K562 (cell line): ENCODE results near the gene FCGR2B. TPM values are rescaled to one million over a fixed set of nuclear protein-coding genes. Genes with fewer than 3 reads are reported as not detected.
"Not testable (repeated sequence)": the region's sequence is repeated elsewhere in the genome, so short reads cannot be mapped to it uniquely, and the experiment has no call there.

Experiments
- BDP1 ChIP-seq: IDR thresholded peaks from 3 replicates; pipeline ENCODE4 v1.6.1; 2011; ENCODE audit not compliant: insufficient read length, insufficient read depth
- BRD9 ChIP-seq: fragments of 450-650 bp; IDR thresholded peaks from 2 replicates; pipeline ENCODE4 v1.6.1; 2018; ENCODE audit warnings: low read depth; ENCODE audit not compliant: partially characterized antibody
- GTF2E2 ChIP-seq: fragments of 200-800 bp; sonication (Bioruptor generic); IDR thresholded peaks from 2 replicates; pipeline ENCODE4 v1.6.1; 2016; ENCODE audit warnings: missing genetic modification characterization, missing compliant biosample characterization
- NFRKB ChIP-seq: fragments of 450-650 bp; IDR thresholded peaks from 2 replicates; pipeline ENCODE4 v1.6.1; 2016; ENCODE audit warnings: low read depth
- POLR2G ChIP-seq: fragments of 200-400 bp; formaldehyde crosslinking; IDR thresholded peaks from 2 replicates; pipeline ENCODE4 v1.6.1; 2017; ENCODE audit warnings: low read depth, mild to moderate bottlenecking, antibody characterized with exemption, low read length, moderate library complexity
- TBP ChIP-seq: optimal IDR thresholded peaks from 2 replicates; pipeline ENCODE3; 2011; ENCODE audit warnings: low read depth, low read length, improper control_type of control experiment
- TRIM24 ChIP-seq, 2 experiments: fragments of 450-650 bp; IDR thresholded peaks; 2 replicates each; pipeline ENCODE4 v1.6.1; 2016
- ZNF3 ChIP-seq: fragments of 250-450 bp; sonication (Bioruptor Pico); IDR thresholded peaks from 2 replicates; pipeline ENCODE4 v1.5.0; 2021; ENCODE audit warnings: mild to moderate bottlenecking, moderate library complexity
- polyA plus RNA-seq, 8 experiments: library from polyadenylated mRNA; depleted of rRNA in 4 of 8; stranded (reverse) in 5 of 8; unstranded in 3 of 8; fragments of >200 nt; fragmentation: Nextera tagmentation in 2 of 8; fragmentation: Illumina TruSeq in 1 of 8; extraction: Ambion mirVana in 2 of 8; extraction: Trizol in 1 of 8; gene quantifications; 2 replicates each; pipeline versions ENCODE4 v1.2.1 to v1.2.3, GENCODE V29; 2011 to 2014; ENCODE audit warnings: inconsistent platforms in 1 of 8, missing spikeins in 1 of 8
- total RNA-seq, 7 experiments: library from RNA; depleted of rRNA in 6 of 7; stranded (reverse); fragments of >200 nt in 6 of 7; fragmentation: Illumina TruSeq in 2 of 7; extraction: Trizol in 2 of 7; gene quantifications; 2 replicates each; pipeline versions ENCODE4 v1.2.1 to v1.2.3, GENCODE V29; 2011 to 2021; ENCODE audit warnings: low replicate concordance in 1 of 7
- TF ChIP-seq, protein P1 (sequence below): sonication (generic); formaldehyde crosslinking; IDR thresholded peaks from 2 replicates; pipeline ENCODE4 v1.8.1; 2023; ENCODE audit warnings: mild to moderate bottlenecking, missing genetic modification reagents
- TF ChIP-seq, protein P2 (sequence below), 2 experiments: fragments of 450-650 bp in 1 of 2; sonication (generic) in 1 of 2; formaldehyde crosslinking in 1 of 2; IDR thresholded peaks; 2 replicates each; pipeline versions ENCODE4 v1.7.1 to v1.9.0; 2016 to 2022; ENCODE audit warnings: inconsistent platforms in 1 of 2, mild to moderate bottlenecking in 1 of 2, missing genetic modification reagents in 1 of 2
- TF ChIP-seq, protein P3 (sequence below): fragments of 200-800 bp; sonication (Bioruptor generic); IDR thresholded peaks from 2 replicates; pipeline ENCODE4 v1.6.1; 2017; ENCODE audit warnings: missing genetic modification characterization, missing compliant biosample characterization
- TF ChIP-seq, protein P4 (sequence below): fragments of 200-800 bp; sonication (Bioruptor generic); IDR thresholded peaks from 2 replicates; pipeline ENCODE4 v1.6.1; 2017; ENCODE audit warnings: missing genetic modification characterization, missing compliant biosample characterization

FCGR2B gene
- total and polyA plus RNA-seq, 9 of the 15 experiments (the other 6 are each of a cell fraction or from before 2014, with no cell fraction given), result 1.7 to 8.9 (median 3.9) TPM

DNA sequence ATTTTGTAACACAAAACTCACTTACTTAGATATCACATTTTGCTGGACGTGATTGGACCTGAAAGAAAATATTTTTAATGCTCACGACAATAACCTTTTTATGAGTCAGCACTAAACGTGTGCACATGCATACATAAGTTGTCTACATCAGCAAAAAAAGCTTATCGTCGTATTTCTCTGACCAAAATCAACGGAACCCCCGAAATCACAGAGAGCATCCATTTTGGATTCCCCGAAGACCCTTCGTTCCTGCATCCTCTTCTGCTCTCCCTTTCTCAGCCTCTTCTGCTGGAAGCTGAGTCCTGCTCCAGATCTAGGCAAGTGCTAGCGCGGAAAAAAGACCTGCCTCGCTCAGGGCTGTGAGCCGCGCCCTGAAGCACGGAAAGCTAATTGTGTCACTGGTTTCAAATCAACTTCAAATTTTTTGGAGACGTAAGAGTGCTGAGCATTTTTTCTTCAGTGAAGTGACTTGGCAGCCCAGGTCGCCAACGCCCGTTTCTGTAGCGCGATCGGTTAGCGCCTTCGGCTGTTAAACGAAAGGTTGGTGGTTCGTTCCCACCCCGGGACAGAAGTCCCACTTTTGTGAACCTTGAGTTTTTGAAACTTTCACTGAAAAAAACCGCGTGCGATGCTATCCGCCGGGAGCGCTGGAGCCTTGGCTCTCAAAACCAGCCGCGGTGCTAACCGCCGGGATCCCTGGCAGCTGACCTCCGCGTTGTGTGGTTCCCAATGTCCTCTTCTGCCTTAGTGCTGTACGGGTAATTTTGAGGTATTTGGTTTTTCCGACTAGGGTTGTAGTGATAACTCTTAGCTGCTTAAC is 41.6 kb upstream of the FCGR2B start (continued):
- TF ChIP-seq BDP1 (peak; percentile 66), TBP (peak; percentile 98), POLR2G (peak; percentile 73), BRD9 (peak; percentile 87), ZNF3 (0 out of 2 replicates have a peak, but pooled peaks have one; percentile 37), GTF2E2 (tag) (peak; percentile 71; the same call in 1 of the 2 replicates), NFRKB (peak; percentile 88; the same call in 1 of the 2 replicates), TRIM24 (IDR thresholded peaks at IDR 0.05) (peak in 1 of 2 experiments; percentile 25; a peak in 1 of 4 replicates)
- TF ChIP-seq, protein P1, sequence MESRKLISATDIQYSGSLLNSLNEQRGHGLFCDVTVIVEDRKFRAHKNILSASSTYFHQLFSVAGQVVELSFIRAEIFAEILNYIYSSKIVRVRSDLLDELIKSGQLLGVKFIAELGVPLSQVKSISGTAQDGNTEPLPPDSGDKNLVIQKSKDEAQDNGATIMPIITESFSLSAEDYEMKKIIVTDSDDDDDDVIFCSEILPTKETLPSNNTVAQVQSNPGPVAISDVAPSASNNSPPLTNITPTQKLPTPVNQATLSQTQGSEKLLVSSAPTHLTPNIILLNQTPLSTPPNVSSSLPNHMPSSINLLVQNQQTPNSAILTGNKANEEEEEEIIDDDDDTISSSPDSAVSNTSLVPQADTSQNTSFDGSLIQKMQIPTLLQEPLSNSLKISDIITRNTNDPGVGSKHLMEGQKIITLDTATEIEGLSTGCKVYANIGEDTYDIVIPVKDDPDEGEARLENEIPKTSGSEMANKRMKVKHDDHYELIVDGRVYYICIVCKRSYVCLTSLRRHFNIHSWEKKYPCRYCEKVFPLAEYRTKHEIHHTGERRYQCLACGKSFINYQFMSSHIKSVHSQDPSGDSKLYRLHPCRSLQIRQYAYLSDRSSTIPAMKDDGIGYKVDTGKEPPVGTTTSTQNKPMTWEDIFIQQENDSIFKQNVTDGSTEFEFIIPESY, result 0 out of 2 replicates have a peak, but pooled peaks have one; percentile 16
- TF ChIP-seq, protein P2, sequence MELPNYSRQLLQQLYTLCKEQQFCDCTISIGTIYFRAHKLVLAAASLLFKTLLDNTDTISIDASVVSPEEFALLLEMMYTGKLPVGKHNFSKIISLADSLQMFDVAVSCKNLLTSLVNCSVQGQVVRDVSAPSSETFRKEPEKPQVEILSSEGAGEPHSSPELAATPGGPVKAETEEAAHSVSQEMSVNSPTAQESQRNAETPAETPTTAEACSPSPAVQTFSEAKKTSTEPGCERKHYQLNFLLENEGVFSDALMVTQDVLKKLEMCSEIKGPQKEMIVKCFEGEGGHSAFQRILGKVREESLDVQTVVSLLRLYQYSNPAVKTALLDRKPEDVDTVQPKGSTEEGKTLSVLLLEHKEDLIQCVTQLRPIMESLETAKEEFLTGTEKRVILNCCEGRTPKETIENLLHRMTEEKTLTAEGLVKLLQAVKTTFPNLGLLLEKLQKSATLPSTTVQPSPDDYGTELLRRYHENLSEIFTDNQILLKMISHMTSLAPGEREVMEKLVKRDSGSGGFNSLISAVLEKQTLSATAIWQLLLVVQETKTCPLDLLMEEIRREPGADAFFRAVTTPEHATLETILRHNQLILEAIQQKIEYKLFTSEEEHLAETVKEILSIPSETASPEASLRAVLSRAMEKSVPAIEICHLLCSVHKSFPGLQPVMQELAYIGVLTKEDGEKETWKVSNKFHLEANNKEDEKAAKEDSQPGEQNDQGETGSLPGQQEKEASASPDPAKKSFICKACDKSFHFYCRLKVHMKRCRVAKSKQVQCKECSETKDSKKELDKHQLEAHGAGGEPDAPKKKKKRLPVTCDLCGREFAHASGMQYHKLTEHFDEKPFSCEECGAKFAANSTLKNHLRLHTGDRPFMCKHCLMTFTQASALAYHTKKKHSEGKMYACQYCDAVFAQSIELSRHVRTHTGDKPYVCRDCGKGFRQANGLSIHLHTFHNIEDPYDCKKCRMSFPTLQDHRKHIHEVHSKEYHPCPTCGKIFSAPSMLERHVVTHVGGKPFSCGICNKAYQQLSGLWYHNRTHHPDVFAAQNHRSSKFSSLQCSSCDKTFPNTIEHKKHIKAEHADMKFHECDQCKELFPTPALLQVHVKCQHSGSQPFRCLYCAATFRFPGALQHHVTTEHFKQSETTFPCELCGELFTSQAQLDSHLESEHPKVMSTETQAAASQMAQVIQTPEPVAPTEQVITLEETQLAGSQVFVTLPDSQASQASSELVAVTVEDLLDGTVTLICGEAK (IDR thresholded peaks at IDR 0.05), result peak; percentile 84
- TF ChIP-seq, protein P2 (CRISPR knock-in tag; IDR thresholded peaks at IDR 0.05), result not testable (repeated sequence)
- TF ChIP-seq, protein P3, sequence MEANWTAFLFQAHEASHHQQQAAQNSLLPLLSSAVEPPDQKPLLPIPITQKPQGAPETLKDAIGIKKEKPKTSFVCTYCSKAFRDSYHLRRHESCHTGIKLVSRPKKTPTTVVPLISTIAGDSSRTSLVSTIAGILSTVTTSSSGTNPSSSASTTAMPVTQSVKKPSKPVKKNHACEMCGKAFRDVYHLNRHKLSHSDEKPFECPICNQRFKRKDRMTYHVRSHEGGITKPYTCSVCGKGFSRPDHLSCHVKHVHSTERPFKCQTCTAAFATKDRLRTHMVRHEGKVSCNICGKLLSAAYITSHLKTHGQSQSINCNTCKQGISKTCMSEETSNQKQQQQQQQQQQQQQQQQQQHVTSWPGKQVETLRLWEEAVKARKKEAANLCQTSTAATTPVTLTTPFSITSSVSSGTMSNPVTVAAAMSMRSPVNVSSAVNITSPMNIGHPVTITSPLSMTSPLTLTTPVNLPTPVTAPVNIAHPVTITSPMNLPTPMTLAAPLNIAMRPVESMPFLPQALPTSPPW (CRISPR knock-in tag), result 0 out of 2 replicates have a peak, but pooled peaks have one; percentile 28
- TF ChIP-seq, protein P4, sequence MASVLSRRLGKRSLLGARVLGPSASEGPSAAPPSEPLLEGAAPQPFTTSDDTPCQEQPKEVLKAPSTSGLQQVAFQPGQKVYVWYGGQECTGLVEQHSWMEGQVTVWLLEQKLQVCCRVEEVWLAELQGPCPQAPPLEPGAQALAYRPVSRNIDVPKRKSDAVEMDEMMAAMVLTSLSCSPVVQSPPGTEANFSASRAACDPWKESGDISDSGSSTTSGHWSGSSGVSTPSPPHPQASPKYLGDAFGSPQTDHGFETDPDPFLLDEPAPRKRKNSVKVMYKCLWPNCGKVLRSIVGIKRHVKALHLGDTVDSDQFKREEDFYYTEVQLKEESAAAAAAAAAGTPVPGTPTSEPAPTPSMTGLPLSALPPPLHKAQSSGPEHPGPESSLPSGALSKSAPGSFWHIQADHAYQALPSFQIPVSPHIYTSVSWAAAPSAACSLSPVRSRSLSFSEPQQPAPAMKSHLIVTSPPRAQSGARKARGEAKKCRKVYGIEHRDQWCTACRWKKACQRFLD (CRISPR knock-in tag), result peak; percentile 78; the same call in 1 of the 2 replicates
